NCI-H2227 treated with DMSO at 0.1 percent for 48 hours (cell line): Measurements from ENCODE around the gene CTSD.
"Not testable (repeated sequence)": the region's sequence is repeated elsewhere in the genome, so short reads cannot be mapped to it uniquely, and the experiment has no call there.

Experiments used
- DNase-seq: peaks from one replicate; lab custom pipeline; 2025; lab: John Stamatoyannopoulos, UW

CTSD gene

GRCh38 chr11:1763796-1764661, at the start of gene CTSD:
Gene CTSD, minus strand, starts transcription at chr11:1763927. Its CDS starts 68 bp downstream, at chr11:1763859.
- DNase-seq: peak; percentile 80

GRCh38 chr11:1813356-1813755, 49.6 kb upstream of the CTSD start:
- not testable (repeated sequence) for DNase-seq

- DNase-seq: no peak
Observed at GRCh38 chr11:1812801-1813200, 49.1 kb upstream of the CTSD start.

GRCh38 chr11:1812274-1812673, 48.5 kb upstream of the CTSD start:
- DNase-seq: no peak

- DNase-seq: no peak
Observed at GRCh38 chr11:1810761-1811160, 47.0 kb upstream of the CTSD start.

- no peak for DNase-seq
Observed at GRCh38 chr11:1807264-1807995, 43.7 kb upstream of the CTSD start.

GRCh38 chr11:1805525-1805924, 41.8 kb upstream of the CTSD start:
- DNase-seq: no peak

GRCh38 chr11:1803835-1804519, 40.2 kb upstream of the CTSD start:
- DNase-seq: not testable (repeated sequence)

GRCh38 chr11:1803246-1803645, 39.5 kb upstream of the CTSD start:
- DNase-seq: no peak

- no peak for DNase-seq
Observed at GRCh38 chr11:1797391-1798125, 33.8 kb upstream of the CTSD start.

GRCh38 chr11:1796413-1797011, 32.8 kb upstream of the CTSD start:
- DNase-seq: no peak

- no peak for DNase-seq
Observed at GRCh38 chr11:1793081-1793480, 29.4 kb upstream of the CTSD start.

- no peak for DNase-seq
Observed at GRCh38 chr11:1792461-1792860, 28.7 kb upstream of the CTSD start.

GRCh38 chr11:1791912-1792311, 28.2 kb upstream of the CTSD start:
- no peak for DNase-seq

- DNase-seq: no peak
Observed at GRCh38 chr11:1786466-1786865, 22.7 kb upstream of the CTSD start.

- no peak for DNase-seq
Observed at GRCh38 chr11:1785749-1786413, 22.2 kb upstream of the CTSD start.

GRCh38 chr11:1784761-1785650, 21.3 kb upstream of the CTSD start:
- no peak for DNase-seq

- DNase-seq: no peak
Observed at GRCh38 chr11:1783725-1784529, 20.2 kb upstream of the CTSD start.
